IMR-90 (cell line): ENCODE measurements around the gene RTEL1. TPM values are rescaled to one million over a fixed set of nuclear protein-coding genes. Genes with fewer than 3 reads are reported as not detected.
A peak's percentile ranks its signal among the peaks of the same experiment; 100 is the strongest.

ENCODE experiments used
- ATAC-seq: fragments of 200-7000 bp; cut with Tn5 transposase; 2 replicates; pipeline ENCODE4 v1.9.1; 2020; ENCODE audit warnings: low read depth, mild to moderate bottlenecking, moderate library complexity
- BruUV-seq: library from RNA; stranded (reverse); fragments of 400-500 nt; replicated peaks from 2 replicates; lab custom pipeline; 2021; lab: Mats Ljungman, UMichigan
- CTCF ChIA-PET: fragments of 300-600 bp; formaldehyde crosslinking; extraction: SDS; loops from one replicate; lab custom pipeline; 2021; ENCODE audit warnings: antibody characterized with exemption; lab: Yijun Ruan, JAX
- POLR2A ChIA-PET: fragments of 300-600 bp; sonication (Branson Sonifier 250); formaldehyde crosslinking; loops from one replicate; lab custom pipeline; 2022; ENCODE audit warnings: antibody characterized with exemption; ENCODE audit not compliant: unreplicated experiment; lab: Charles Lee
- DNase-seq: peaks from one replicate; pipeline ENCODE4 v3.0.0; 2013
- H2AFZ ChIP-seq: replicated peaks from 2 replicates; pipeline ENCODE3; 2013; ENCODE audit warnings: low read length, mild to moderate bottlenecking; ENCODE audit not compliant: poor library complexity
- H2AK5ac ChIP-seq: 2 replicates; pipeline ENCODE4 v1.6.1; 2013; ENCODE audit warnings: low read depth, low read length, inconsistent platforms
- H2AK9ac ChIP-seq: replicated peaks from 2 replicates; pipeline ENCODE3; 2013; ENCODE audit warnings: mild to moderate bottlenecking, low read depth, low read length, moderate library complexity; ENCODE audit not compliant: poor library complexity
- H2BK120ac ChIP-seq: 2 replicates; pipeline ENCODE4 v1.6.1; 2013; ENCODE audit warnings: low read depth, low read length, inconsistent platforms
- H2BK15ac ChIP-seq: 3 replicates; pipeline ENCODE4 v1.6.1; 2013; ENCODE audit warnings: low read depth, low read length, inconsistent platforms
- H2BK20ac ChIP-seq: 2 replicates; pipeline ENCODE4 v1.6.1; 2013; ENCODE audit warnings: low read depth, mild to moderate bottlenecking, inconsistent platforms, low read length, moderate library complexity
- H2BK5ac ChIP-seq: 2 replicates; pipeline ENCODE4 v1.6.1; 2013; ENCODE audit warnings: mild to moderate bottlenecking, low read depth, low read length, inconsistent platforms; ENCODE audit not compliant: poor library complexity, severe bottlenecking
- H3K14ac ChIP-seq: replicated peaks from 2 replicates; pipeline ENCODE4 v1.6.1; 2013; ENCODE audit warnings: low read depth, low read length, inconsistent platforms
- H3K18ac ChIP-seq: 2 replicates; pipeline ENCODE4 v1.6.1; 2013; ENCODE audit warnings: low read depth, low read length, control low read depth
- H3K23ac ChIP-seq: 2 replicates; pipeline ENCODE4 v1.6.1; 2013; ENCODE audit warnings: low read depth, low read length, inconsistent platforms
- H3K27ac ChIP-seq: 2 replicates; pipeline ENCODE4 v1.5.1; 2013; ENCODE audit warnings: mild to moderate bottlenecking, control low read depth, low read length; ENCODE audit not compliant: insufficient read depth
- H3K27me3 ChIP-seq: 2 replicates; pipeline ENCODE4 v1.6.1; 2013; ENCODE audit warnings: low read length; ENCODE audit not compliant: control insufficient read depth, insufficient read depth
- H3K36me3 ChIP-seq: 2 replicates; pipeline ENCODE4 v1.6.1; 2013; ENCODE audit warnings: low read length, mixed read lengths; ENCODE audit not compliant: control insufficient read depth, insufficient read depth
- H3K4ac ChIP-seq: 2 replicates; pipeline ENCODE4 v1.6.1; 2013; ENCODE audit warnings: low read depth, low read length, inconsistent platforms
- H3K4me1 ChIP-seq: 2 replicates; pipeline ENCODE4 v1.6.1; 2013; ENCODE audit warnings: low read length, mixed read lengths; ENCODE audit not compliant: control insufficient read depth, insufficient read depth
- H3K4me2 ChIP-seq: 2 replicates; pipeline ENCODE4 v1.6.1; 2013; ENCODE audit warnings: low read depth, mild to moderate bottlenecking, control low read depth, low read length, moderate library complexity
- H3K4me3 ChIP-seq: 2 replicates; pipeline ENCODE4 v1.5.1; 2013; ENCODE audit warnings: low read depth, mild to moderate bottlenecking, control low read depth, low read length, moderate library complexity; ENCODE audit not compliant: insufficient read depth
- H3K56ac ChIP-seq: 2 replicates; pipeline ENCODE4 v1.6.1; 2013; ENCODE audit warnings: low read length, inconsistent platforms; ENCODE audit not compliant: insufficient read depth; ENCODE audit errors: extremely low read depth
- H3K79me1 ChIP-seq, 2 experiments: 2 replicates each; pipeline ENCODE4 v1.6.1; 2013; ENCODE audit warnings: low read length in 2 of 2, inconsistent platforms in 1 of 2, low read depth in 1 of 2
- H3K9ac ChIP-seq: 2 replicates; pipeline ENCODE4 v1.6.1; 2013; ENCODE audit warnings: low read depth, low read length, control low read depth
- H3K9me1 ChIP-seq: 2 replicates; pipeline ENCODE4 v1.6.1; 2013; ENCODE audit warnings: low read length, inconsistent platforms; ENCODE audit not compliant: insufficient read depth
- H3K9me3 ChIP-seq: 2 replicates; pipeline ENCODE4 v1.6.1; 2013; ENCODE audit warnings: low read length; ENCODE audit not compliant: control insufficient read depth, insufficient read depth
- H4K20me1 ChIP-seq: 2 replicates; pipeline ENCODE4 v1.6.1; 2013; ENCODE audit warnings: low read length, inconsistent platforms; ENCODE audit not compliant: insufficient read depth
- H4K5ac ChIP-seq: 2 replicates; pipeline ENCODE4 v1.6.1; 2013; ENCODE audit warnings: mild to moderate bottlenecking, low read depth, low read length, control low read depth
- H4K8ac ChIP-seq, 2 experiments: 2 replicates each; pipeline ENCODE4 v1.6.1; 2013; ENCODE audit warnings: low read depth in 2 of 2, low read length in 2 of 2, control low read depth in 1 of 2, inconsistent platforms in 1 of 2
- H4K91ac ChIP-seq: 2 replicates; pipeline ENCODE4 v1.6.1; 2013; ENCODE audit warnings: low read depth, low read length, inconsistent platforms; ENCODE audit not compliant: insufficient read depth
- BHLHE40 ChIP-seq: fragments of 150-350 bp; IDR thresholded peaks from 2 replicates; pipeline ENCODE4 v1.6.1; 2016; ENCODE audit warnings: mild to moderate bottlenecking, low read depth, low read length
- POLR2A ChIP-seq: IDR thresholded peaks from 2 replicates; pipeline ENCODE4 v1.6.1; 2012; ENCODE audit warnings: mild to moderate bottlenecking, low read depth, low read length
- RFX5 ChIP-seq: IDR thresholded peaks from 2 replicates; pipeline ENCODE4 v1.8.0; 2012; ENCODE audit warnings: low read depth, mild to moderate bottlenecking, low read length, moderate library complexity
- SMC3 ChIP-seq: fragments of 150-350 bp; IDR thresholded peaks from 2 replicates; pipeline ENCODE4 v1.6.1; 2016; ENCODE audit warnings: low read depth, mild to moderate bottlenecking, antibody characterized with exemption, low read length, moderate library complexity
- WGBS, 2 experiments: methylation state at CpG; one replicate each; pipeline versions ENCODE4 v1.1.5 to v1.1.7; 2013; ENCODE audit warnings: missing lambda C conversion rate in 2 of 2; ENCODE audit not compliant: insufficient read length in 1 of 2; ENCODE audit errors: extremely low coverage in 2 of 2; 5-methylcytosine and 5-hydroxymethylcytosine counted together
- dilution Hi-C: fragments of 300-500 bp; cut with HindIII; formaldehyde crosslinking; loops from one replicate; pipeline ENCODE4 v1.14.3; 2018; ENCODE audit warnings: low sequenced_read_pairs; ENCODE audit not compliant: unreplicated experiment
- in situ Hi-C: fragments of 300-500 bp; cut with MboI; formaldehyde crosslinking; loops from 3 replicates; pipeline ENCODE4 v1.14.3; 2019; ENCODE audit warnings: low sequenced_read_pairs, inconsistent platforms, mixed read lengths
- intact Hi-C: fragments of 100-400 bp; cut with micrococcal nuclease; formaldehyde crosslinking; loops from 2 replicates; pipeline ENCODE4 v1.10.0; 2022
- polyA plus RNA-seq, 3 experiments: library from polyadenylated mRNA; depleted of rRNA; stranded (reverse); fragments of >200 nt; gene quantifications; 2 replicates each; pipeline ENCODE4 v1.2.3, GENCODE V29; 2012; ENCODE audit warnings: low replicate concordance in 1 of 3
- total RNA-seq: library from RNA; depleted of rRNA; stranded (reverse); fragments of >200 nt; gene quantifications from 2 replicates; pipeline ENCODE4 v1.2.3, GENCODE V29; 2012

The RTEL1 gene
- total and polyA plus RNA-seq, 2 of the 4 experiments (the other 2 are of a cell fraction) = 14.7 to 18.8 TPM

- H3K27me3 ChIP-seq = no peaks in the 10 kb centered on the region
- dilution Hi-C loops = no loop called here
- H3K9me1 ChIP-seq = no peaks in the 10 kb centered on the region
- H3K4me1 ChIP-seq = no peaks in the 10 kb centered on the region; the same call in 1 of the 2 replicates
- no peak overlapping the region for H3K4me3 ChIP-seq
- H3K36me3 ChIP-seq = peaks cover 61% of the 10 kb centered on the region
- no peak for TF ChIP-seq SMC3
- no peak for TF ChIP-seq BHLHE40
- TF ChIP-seq POLR2A = no peak
- 0 out of 2 replicates have a peak, but pooled peaks have one; percentile 49 for TF ChIP-seq RFX5
- no peak overlapping the region for H2BK20ac ChIP-seq
- no peak overlapping the region for H2BK120ac ChIP-seq
- no peak overlapping the region for H3K4me2 ChIP-seq
- no TSS peak for BruUV-seq
- no peak overlapping the region for H3K56ac ChIP-seq
- H3K9ac ChIP-seq = no peak overlapping the region
- CTCF ChIA-PET = no interaction called here
- no peak overlapping the region for H2AK5ac ChIP-seq
- no peak overlapping the region for H2AK9ac ChIP-seq
- peak; percentile 72 for ATAC-seq
- peaks cover 7 to 39% of the 10 kb centered on the region in 2 experiments for H3K79me1 ChIP-seq
- 70% methylated on average over 8 of the region's 18 CpGs; no CpG with 5 or more reads in 1 of the 2 experiments for WGBS, 2 experiments
- no peak overlapping the region for H3K14ac ChIP-seq
- H4K20me1 ChIP-seq = no peaks in the 10 kb centered on the region
- no peak overlapping the region for H2BK5ac ChIP-seq
- intact Hi-C loops = no loop called here
- no peak overlapping the region for H2AFZ ChIP-seq
- H3K18ac ChIP-seq = no peak overlapping the region
- no peak overlapping the region for H4K5ac ChIP-seq
- no peak overlapping the region for H4K91ac ChIP-seq
- no peak for DNase-seq
- H3K23ac ChIP-seq = no peak overlapping the region
- H2BK15ac ChIP-seq = no peak overlapping the region
- H3K4ac ChIP-seq = no peak overlapping the region
- POLR2A ChIA-PET = no interaction called here
- no peak overlapping the region for H4K8ac ChIP-seq
- no peak overlapping the region for H3K27ac ChIP-seq
- in situ Hi-C loops = no loop called here
- H3K9me3 ChIP-seq = no peaks in the 10 kb centered on the region
Observed at GRCh38 chr20:63664861-63665594, 6.9 kb downstream of the RTEL1 start.
